ENCODE results near the gene ZNF775. TPM values are rescaled to one million over a fixed set of nuclear protein-coding genes. Genes with fewer than 3 reads are reported as not detected.

The ZNF775 gene
- total RNA-seq, 1 experiment from 2014 or later, result 3.7 TPM

DNA sequence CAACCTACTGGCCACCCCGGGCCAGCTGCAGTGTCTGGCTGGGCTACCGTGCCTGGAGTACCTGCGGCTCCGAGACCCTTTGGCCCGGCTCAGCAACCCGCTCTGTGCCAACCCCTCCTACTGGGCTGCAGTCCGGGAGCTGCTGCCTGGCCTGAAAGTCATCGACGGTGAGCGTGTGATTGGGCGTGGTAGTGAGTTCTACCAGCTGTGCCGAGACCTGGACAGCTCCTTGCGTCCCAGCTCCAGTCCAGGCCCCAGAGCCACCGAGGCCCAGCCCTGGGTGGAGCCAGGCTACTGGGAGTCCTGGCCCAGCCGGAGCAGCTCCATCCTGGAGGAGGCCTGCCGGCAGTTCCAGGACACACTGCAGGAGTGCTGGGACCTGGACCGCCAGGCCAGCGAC lies 42.0 kb upstream of the ZNF775 start:
- Histone ChIP-seq H3K9me2 (replicated peaks; ENCODE audit: low read length) (no peaks in the 10 kb centered on the region), H3K79me2 (ENCODE audit: low read length) (no peaks in the 10 kb centered on the region), H3K4me3 (ENCODE audit: low read length) (no peak overlapping the region), H3K36me3 (ENCODE audit: low read depth, low read length) (no peaks in the 10 kb centered on the region), H3K27me3 (ENCODE audit: low read length) (no peaks in the 10 kb centered on the region), H3K27ac (ENCODE audit: low read length) (no peak overlapping the region), H3F3A (ENCODE audit: low read length, unreplicated experiment) (no peaks in the 10 kb centered on the region), H4K20me1 (ENCODE audit: low read length) (no peaks in the 10 kb centered on the region), H3K9me3 (ENCODE audit: low read length) (no peaks in the 10 kb centered on the region), H3K4me1 (ENCODE audit: insufficient read depth, low read length) (no peaks in the 10 kb centered on the region), H3K4me2 (ENCODE audit: low read length) (no peak overlapping the region), H2AFZ (ENCODE audit: low read length) (no peak overlapping the region), H3K9ac (ENCODE audit: low read length) (no peak overlapping the region)
- ChIA-PET CTCF (no interaction called here), POLR2A (ENCODE audit: unreplicated experiment) (no interaction called here)
- TF ChIP-seq EZH2phosphoT487 (IDR thresholded peaks at IDR 0.05; ENCODE audit: borderline replicate concordance, low read length), result no peak
- TF ChIP-seq EZH2 (IDR thresholded peaks at IDR 0.05; ENCODE audit: low read length, unreplicated experiment), result no peak
- TF ChIP-seq, protein P1, sequence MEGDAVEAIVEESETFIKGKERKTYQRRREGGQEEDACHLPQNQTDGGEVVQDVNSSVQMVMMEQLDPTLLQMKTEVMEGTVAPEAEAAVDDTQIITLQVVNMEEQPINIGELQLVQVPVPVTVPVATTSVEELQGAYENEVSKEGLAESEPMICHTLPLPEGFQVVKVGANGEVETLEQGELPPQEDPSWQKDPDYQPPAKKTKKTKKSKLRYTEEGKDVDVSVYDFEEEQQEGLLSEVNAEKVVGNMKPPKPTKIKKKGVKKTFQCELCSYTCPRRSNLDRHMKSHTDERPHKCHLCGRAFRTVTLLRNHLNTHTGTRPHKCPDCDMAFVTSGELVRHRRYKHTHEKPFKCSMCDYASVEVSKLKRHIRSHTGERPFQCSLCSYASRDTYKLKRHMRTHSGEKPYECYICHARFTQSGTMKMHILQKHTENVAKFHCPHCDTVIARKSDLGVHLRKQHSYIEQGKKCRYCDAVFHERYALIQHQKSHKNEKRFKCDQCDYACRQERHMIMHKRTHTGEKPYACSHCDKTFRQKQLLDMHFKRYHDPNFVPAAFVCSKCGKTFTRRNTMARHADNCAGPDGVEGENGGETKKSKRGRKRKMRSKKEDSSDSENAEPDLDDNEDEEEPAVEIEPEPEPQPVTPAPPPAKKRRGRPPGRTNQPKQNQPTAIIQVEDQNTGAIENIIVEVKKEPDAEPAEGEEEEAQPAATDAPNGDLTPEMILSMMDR (conservative IDR thresholded peaks at IDR 0.05; ENCODE audit: low read depth, low read length), result no peak
- BruUV-seq (replicated peaks), result no TSS peak
- no peak for ATAC-seq
- intact Hi-C loops (cut with micrococcal nuclease), result no loop called here
- DNase-seq, result no peak

DNA sequence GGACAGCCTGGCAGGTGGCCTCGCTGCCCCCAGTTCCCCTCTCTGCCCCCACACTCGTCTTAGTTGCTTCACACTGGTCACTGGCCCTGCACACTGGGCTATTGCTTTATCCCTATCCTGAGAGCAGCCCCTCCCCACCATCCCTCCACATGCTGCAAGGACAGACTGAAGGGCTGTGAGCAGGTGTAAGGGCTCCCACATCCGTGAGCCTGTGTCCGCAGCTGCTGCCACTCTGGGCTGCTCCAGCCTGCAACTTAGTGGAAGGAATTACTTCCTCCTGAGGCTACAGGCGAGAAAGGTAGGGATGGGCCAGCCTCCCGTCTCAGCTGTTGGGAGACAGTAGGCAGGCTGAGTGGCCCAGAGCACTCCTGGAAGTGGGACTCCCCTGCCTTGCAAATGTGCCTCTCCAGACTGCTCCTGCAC lies 41.5 kb upstream of the ZNF775 start:
- CTCF ChIA-PET, result no interaction called here
- no peaks in the 10 kb centered on the region for H4K20me1 ChIP-seq (ENCODE audit: low read length)
- H3K9me3 ChIP-seq (ENCODE audit: low read length), result no peaks in the 10 kb centered on the region
- POLR2A ChIA-PET (ENCODE audit: unreplicated experiment), result no interaction called here
- H3K4me1 ChIP-seq (ENCODE audit: insufficient read depth, low read length), result no peaks in the 10 kb centered on the region
- H3K4me3 ChIP-seq (ENCODE audit: low read length), result no peak overlapping the region
- no peaks in the 10 kb centered on the region for H3F3A ChIP-seq (ENCODE audit: low read length, unreplicated experiment)
- H3K27me3 ChIP-seq (ENCODE audit: low read length), result no peaks in the 10 kb centered on the region
- no peak overlapping the region for H2AFZ ChIP-seq (ENCODE audit: low read length)
- H3K27ac ChIP-seq (ENCODE audit: low read length), result no peak overlapping the region
- no peaks in the 10 kb centered on the region for H3K79me2 ChIP-seq (ENCODE audit: low read length)
- H3K36me3 ChIP-seq (ENCODE audit: low read depth, low read length), result no peaks in the 10 kb centered on the region
- no TSS peak for BruUV-seq (replicated peaks)
- no peak overlapping the region for H3K9ac ChIP-seq (ENCODE audit: low read length)
- TF ChIP-seq EZH2 (IDR thresholded peaks at IDR 0.05; ENCODE audit: low read length, unreplicated experiment), result no peak
- no peak for TF ChIP-seq EZH2phosphoT487 (IDR thresholded peaks at IDR 0.05; ENCODE audit: borderline replicate concordance, low read length)
- TF ChIP-seq, protein P1 (conservative IDR thresholded peaks at IDR 0.05; ENCODE audit: low read depth, low read length), result no peak
- no peaks in the 10 kb centered on the region for H3K9me2 ChIP-seq (replicated peaks; ENCODE audit: low read length)
- DNase-seq, result no peak
- no peak for ATAC-seq
- intact Hi-C loops (cut with micrococcal nuclease), result no loop called here
- H3K4me2 ChIP-seq (ENCODE audit: low read length), result no peak overlapping the region

DNA sequence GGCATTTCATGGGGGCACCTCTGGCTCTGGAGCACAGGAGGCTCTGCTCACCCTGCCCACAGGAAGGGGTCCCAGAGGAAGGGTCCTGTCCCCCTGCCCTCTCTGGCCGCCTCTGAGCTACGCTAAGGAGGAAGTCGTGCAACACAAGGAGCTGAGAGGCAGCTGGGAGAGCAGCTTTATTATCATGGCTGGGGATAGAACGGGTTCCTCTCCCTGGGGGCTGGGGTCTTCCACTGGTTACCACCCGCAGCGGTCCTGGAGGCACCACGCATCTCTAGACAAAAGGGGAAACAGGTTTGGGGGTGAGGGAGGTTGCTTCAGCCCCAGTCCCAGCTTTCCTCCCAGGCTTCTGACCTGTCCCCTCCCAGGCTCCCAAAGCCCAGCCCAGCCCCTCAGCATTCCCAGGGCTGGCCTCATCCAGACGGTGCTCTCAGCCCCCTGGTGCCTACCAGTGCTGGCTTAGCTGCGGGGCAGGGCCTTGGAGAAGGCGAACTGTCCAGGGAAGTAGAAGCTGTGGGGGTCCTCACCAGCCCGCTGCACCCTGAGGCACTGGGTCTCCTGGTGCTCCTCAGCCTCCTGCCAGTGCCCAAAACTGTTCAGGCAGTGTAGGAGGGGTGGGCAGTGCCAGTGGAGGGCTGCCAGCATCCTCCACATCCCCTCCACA lies 40.8 kb upstream of the ZNF775 start:
- intact Hi-C loops (cut with micrococcal nuclease), result no loop called here
- POLR2A ChIA-PET (ENCODE audit: unreplicated experiment), result no interaction called here
- DNase-seq, result no peak

More for the DNA sequence above, 40.8 kb upstream of the ZNF775 start:
- Histone ChIP-seq H3K4me2 (ENCODE audit: low read length) (no peak overlapping the region), H3K9me2 (replicated peaks; ENCODE audit: low read length) (no peaks in the 10 kb centered on the region), H3K4me1 (ENCODE audit: insufficient read depth, low read length) (no peaks in the 10 kb centered on the region), H3K4me3 (ENCODE audit: low read length) (no peak overlapping the region), H3K36me3 (ENCODE audit: low read depth, low read length) (no peaks in the 10 kb centered on the region), H4K20me1 (ENCODE audit: low read length) (no peaks in the 10 kb centered on the region), H2AFZ (ENCODE audit: low read length) (no peak overlapping the region), H3K79me2 (ENCODE audit: low read length) (no peaks in the 10 kb centered on the region), H3F3A (ENCODE audit: low read length, unreplicated experiment) (no peaks in the 10 kb centered on the region), H3K27me3 (ENCODE audit: low read length) (no peaks in the 10 kb centered on the region), H3K27ac (ENCODE audit: low read length) (no peak overlapping the region), H3K9me3 (ENCODE audit: low read length) (no peaks in the 10 kb centered on the region), H3K9ac (ENCODE audit: low read length) (no peak overlapping the region)
- CTCF ChIA-PET, result no interaction called here
- TF ChIP-seq, protein P1 (conservative IDR thresholded peaks at IDR 0.05; ENCODE audit: low read depth, low read length), result no peak
- no peak for TF ChIP-seq EZH2phosphoT487 (IDR thresholded peaks at IDR 0.05; ENCODE audit: borderline replicate concordance, low read length)
- TF ChIP-seq EZH2 (IDR thresholded peaks at IDR 0.05; ENCODE audit: low read length, unreplicated experiment), result no peak
- BruUV-seq (replicated peaks), result no TSS peak
- ATAC-seq, result no peak
